Common myeloid progenitor, CD34-positive (primary cell): Measurements from ENCODE around the gene RRAS.

Source experiments
- CTCF ChIA-PET: fragments of 350-600 bp; sonication (Branson Sonifier 250); formaldehyde crosslinking; loops from one replicate; lab custom pipeline; 2021; ENCODE audit warnings: antibody characterized with exemption; lab: Charles Lee
- POLR2A ChIA-PET: fragments of 350-600 bp; sonication (Branson Sonifier 250); formaldehyde crosslinking; loops from one replicate; lab custom pipeline; 2021; ENCODE audit warnings: antibody characterized with exemption; lab: Charles Lee
- DNase-seq, 3 donors: peaks; one replicate each; pipeline versions ENCODE4 v3.0.0 to v3.0.0-alpha.2; 2013
- H3K27ac ChIP-seq, 2 experiments: 1 replicate in 1 of 2; 2 replicates in 1 of 2; pipeline ENCODE4 v1.7.0; 2013; ENCODE audit warnings: inconsistent platforms in 2 of 2, low read length in 2 of 2, mild to moderate bottlenecking in 2 of 2, low read depth in 1 of 2, moderate library complexity in 1 of 2; ENCODE audit not compliant: severe bottlenecking in 2 of 2, insufficient read depth in 1 of 2, poor library complexity in 1 of 2
- H3K27me3 ChIP-seq, 5 experiments: replicated peaks in 2 of 5; 1 replicate in 3 of 5; 2 replicates in 2 of 5; pipeline versions ENCODE4 v1.6.1 to v1.7.0; 2013; ENCODE audit warnings: low read length in 4 of 5, mild to moderate bottlenecking in 2 of 5, moderate library complexity in 2 of 5, inconsistent platforms in 1 of 5; ENCODE audit not compliant: insufficient read depth in 5 of 5, control insufficient read depth in 4 of 5
- H3K36me3 ChIP-seq, 4 experiments: 1 replicate in 2 of 4; 2 replicates in 2 of 4; pipeline versions ENCODE4 v1.6.1 to v1.7.0; 2013; ENCODE audit warnings: low read length in 3 of 4, control low read depth in 1 of 4, mild to moderate bottlenecking in 1 of 4; ENCODE audit not compliant: control insufficient read depth in 4 of 4, insufficient read depth in 4 of 4
- H3K4me1 ChIP-seq, 4 experiments: 1 replicate in 3 of 4; 2 replicates in 1 of 4; pipeline versions ENCODE4 v1.6.1 to v1.7.1; 2013; ENCODE audit warnings: low read length in 3 of 4, mild to moderate bottlenecking in 3 of 4, control low read depth in 1 of 4, inconsistent platforms in 1 of 4, moderate library complexity in 1 of 4; ENCODE audit not compliant: control insufficient read depth in 4 of 4, insufficient read depth in 4 of 4; ENCODE audit errors: control extremely low read depth in 1 of 4
- H3K4me3 ChIP-seq, 7 experiments: 1 replicate in 4 of 7; 2 replicates in 3 of 7; pipeline versions ENCODE4 v1.5.1 to v1.7.0; 2013; ENCODE audit warnings: mild to moderate bottlenecking in 7 of 7, low read length in 6 of 7, moderate library complexity in 6 of 7, inconsistent platforms in 2 of 7, low read depth in 2 of 7, control low read depth in 1 of 7; ENCODE audit not compliant: insufficient read depth in 4 of 7, control insufficient read depth in 1 of 7; ENCODE audit errors: extremely low read depth in 1 of 7
- H3K9me3 ChIP-seq, 5 experiments: 1 replicate in 4 of 5; 2 replicates in 1 of 5; pipeline versions ENCODE4 v1.6.1 to v1.7.1; 2013; ENCODE audit warnings: low read length in 4 of 5, mild to moderate bottlenecking in 2 of 5, inconsistent platforms in 1 of 5, low read depth in 1 of 5, moderate library complexity in 1 of 5; ENCODE audit not compliant: control insufficient read depth in 4 of 5, insufficient read depth in 2 of 5; ENCODE audit errors: control extremely low read depth in 1 of 5
- WGBS: methylation state at CpG from one replicate; pipeline ENCODE4 v1.1.5; 2013; ENCODE audit not compliant: insufficient coverage; 5-methylcytosine and 5-hydroxymethylcytosine counted together

The RRAS gene

GRCh38 chr19:49616532-49616931, 23.4 kb downstream of the RRAS start:
- Histone ChIP-seq H3K27ac (no peak overlapping the region), H3K27me3 (no peaks in the 10 kb centered on the region), H3K9me3 (peaks cover 0 to 11% (median 4%) of the 10 kb centered on the region in 5 experiments), H3K4me3 (no peak overlapping the region), H3K4me1 (no peaks in the 10 kb centered on the region), H3K36me3 (peaks cover 8 to 70% (median 54%) of the 10 kb centered on the region in 4 experiments)
- ChIA-PET CTCF (interaction anchor here (1.0 kb wide), 1 partner anchor 62 kb away, joined by 3 read pairs; no protein-coding TSS in a partner anchor), POLR2A (no interaction called here)
- 93% methylated on average over 3 of the region's 7 CpGs for WGBS
- no peak for DNase-seq

GRCh38 chr19:49615861-49616260, 24.1 kb downstream of the RRAS start:
- DNase-seq = no peak
- WGBS = 98% methylated on average over 15 of the region's 23 CpGs
- peaks cover 8 to 71% (median 52%) of the 10 kb centered on the region in 4 experiments for H3K36me3 ChIP-seq
- CTCF ChIA-PET = no interaction called here
- no peak overlapping the region for H3K27ac ChIP-seq
- H3K4me3 ChIP-seq = no peak overlapping the region
- POLR2A ChIA-PET = no interaction called here
- no peaks in the 10 kb centered on the region for H3K27me3 ChIP-seq
- no peaks in the 10 kb centered on the region for H3K4me1 ChIP-seq
- H3K9me3 ChIP-seq = peaks cover 0 to 11% (median 4%) of the 10 kb centered on the region in 5 experiments

GRCh38 chr19:49614096-49614833, 25.7 kb downstream of the RRAS start:
- 98% methylated on average over 13 of the region's 19 CpGs for WGBS
- Histone ChIP-seq H3K27ac (peak overlapping the region in 1 of 2 experiments; percentile 14), H3K4me1 (no peaks in the 10 kb centered on the region), H3K4me3 (no peak overlapping the region), H3K27me3 (no peaks in the 10 kb centered on the region), H3K36me3 (peaks cover 11 to 68% (median 55%) of the 10 kb centered on the region in 4 experiments), H3K9me3 (peaks cover 0 to 11% (median 4%) of the 10 kb centered on the region in 5 experiments)
- peak in 2 of 3 donors; percentile 13 to 19 for DNase-seq
- CTCF ChIA-PET = no interaction called here
- POLR2A ChIA-PET = no interaction called here

GRCh38 chr19:49613374-49613773, 26.6 kb downstream of the RRAS start:
- no peak for DNase-seq
- Histone ChIP-seq H3K36me3 (peaks cover 11 to 71% (median 55%) of the 10 kb centered on the region in 4 experiments), H3K4me3 (no peak overlapping the region), H3K9me3 (peaks cover 0 to 11% (median 4%) of the 10 kb centered on the region in 5 experiments), H3K27ac (no peak overlapping the region), H3K4me1 (no peaks in the 10 kb centered on the region), H3K27me3 (no peaks in the 10 kb centered on the region)
- 100% methylated on average over 1 of the region's 4 CpGs for WGBS
- CTCF ChIA-PET = no interaction called here
- POLR2A ChIA-PET = no interaction called here

- WGBS = 100% methylated on average over 4 of the region's 12 CpGs
- CTCF ChIA-PET = interaction anchor here (1.0 kb wide), 1 partner anchor 62 kb away, joined by 3 read pairs; no protein-coding TSS in a partner anchor
- DNase-seq = no peak
- Histone ChIP-seq H3K4me1 (no peaks in the 10 kb centered on the region), H3K27me3 (no peaks in the 10 kb centered on the region), H3K36me3 (peaks cover 3 to 60% (median 38%) of the 10 kb centered on the region in 4 experiments), H3K4me3 (no peak overlapping the region), H3K27ac (no peak overlapping the region), H3K9me3 (no peaks in the 10 kb centered on the region)
- POLR2A ChIA-PET = no interaction called here
Measured at GRCh38 chr19:49609499-49610092, 30.3 kb downstream of the RRAS start.

- H3K27ac ChIP-seq = no peak overlapping the region
- H3K27me3 ChIP-seq = no peaks in the 10 kb centered on the region
- CTCF ChIA-PET = no interaction called here
- WGBS = 100% methylated on average over 5 of the region's 7 CpGs
- peaks cover 3 to 75% (median 54%) of the 10 kb centered on the region in 4 experiments for H3K36me3 ChIP-seq
- H3K9me3 ChIP-seq = no peaks in the 10 kb centered on the region
- POLR2A ChIA-PET = no interaction called here
- DNase-seq = no peak
- H3K4me3 ChIP-seq = no peak overlapping the region
- no peaks in the 10 kb centered on the region for H3K4me1 ChIP-seq
Measured at GRCh38 chr19:49605605-49606004, 34.3 kb downstream of the RRAS start.

- Histone ChIP-seq H3K27ac (no peak overlapping the region), H3K9me3 (no peaks in the 10 kb centered on the region), H3K36me3 (peaks cover 4 to 81% (median 60%) of the 10 kb centered on the region in 4 experiments), H3K27me3 (no peaks in the 10 kb centered on the region), H3K4me1 (no peaks in the 10 kb centered on the region), H3K4me3 (no peak overlapping the region)
- 88% methylated on average over 2 of the region's 2 CpGs for WGBS
- ChIA-PET CTCF (interaction anchor here (0.9 kb wide), 1 partner anchor 9 kb away, joined by 3 read pairs; no protein-coding TSS in a partner anchor), POLR2A (no interaction called here)
- DNase-seq = no peak
Measured at GRCh38 chr19:49602806-49603205, 37.1 kb downstream of the RRAS start.
